NCI-H1417 (cell line): Measurements from ENCODE around the gene ZNF226.
"Not testable (repeated sequence)": the region's sequence is repeated elsewhere in the genome, so short reads cannot be mapped to it uniquely, and the experiment has no call there.

Experiments
- DNase-seq, 3 experiments: peaks; one replicate each; lab custom pipeline; 2025; lab: John Stamatoyannopoulos, UW

ZNF226 gene

GRCh38 chr19:44212250-44212865 lies 47.5 kb downstream of the ZNF226 start, which contains the start of gene ZNF227:
Gene ZNF227, plus strand, starts transcription at chr19:44212532. Its CDS starts 5,261 bp downstream, at chr19:44217793.
- peak; percentile 85 to 95 (median 88) for DNase-seq

GRCh38 chr19:44212866-44213346 lies 48.0 kb downstream of the ZNF226 start:
- DNase-seq = peak in 2 of 3 experiments; percentile 36 to 69

- DNase-seq = not testable (repeated sequence)
Measured at GRCh38 chr19:44219926-44220325, 55.0 kb downstream of the ZNF226 start.

DNA sequence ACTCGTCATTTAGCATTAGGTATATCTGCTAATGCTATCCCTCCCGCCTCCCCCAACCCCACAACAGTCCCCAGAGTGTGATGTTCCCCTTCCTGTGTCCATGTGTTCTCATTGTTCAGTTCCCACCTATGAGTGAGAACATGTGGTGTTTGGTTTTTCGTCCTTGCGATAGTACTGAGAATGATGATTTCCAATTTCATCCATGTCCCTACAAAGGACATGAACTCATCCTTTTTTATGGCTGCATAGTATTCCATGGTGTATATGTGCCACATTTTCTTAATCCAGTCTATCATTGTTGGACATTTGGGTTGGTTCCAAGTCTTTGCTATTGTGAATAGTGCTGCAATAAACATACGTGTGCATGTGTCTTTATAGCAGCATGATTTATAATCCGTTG lies 55.9 kb downstream of the ZNF226 start:
- not testable (repeated sequence) for DNase-seq

DNA sequence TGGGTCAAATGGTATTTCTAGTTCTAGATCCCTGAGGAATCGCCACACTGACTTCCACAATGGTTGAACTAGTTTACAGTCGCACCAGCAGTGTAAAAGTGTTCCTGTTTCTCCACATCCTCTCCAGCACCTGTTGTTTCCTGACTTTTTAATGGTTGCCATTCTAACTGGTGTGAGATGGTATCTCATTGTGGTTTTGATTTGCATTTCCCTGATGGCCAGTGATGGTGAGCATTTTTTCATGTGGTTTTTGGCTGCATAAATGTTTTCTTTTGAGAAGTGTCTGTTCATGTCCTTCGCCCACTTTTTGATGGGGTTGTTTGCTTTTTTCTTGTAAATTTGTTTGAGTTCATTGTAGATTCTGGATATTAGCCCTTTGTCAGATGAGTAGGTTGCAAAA lies 56.4 kb downstream of the ZNF226 start:
- not testable (repeated sequence) for DNase-seq
